Activated CD8-positive, alpha-beta memory T cell treated with anti-CD3 and anti-CD28 coated beads for 36 hours (primary cell): ENCODE results near the gene HLA-DRA. TPM values are rescaled to one million over a fixed set of nuclear protein-coding genes. Genes with fewer than 3 reads are reported as not detected.
"Not testable (repeated sequence)": the region's sequence is repeated elsewhere in the genome, so short reads cannot be mapped to it uniquely, and the experiment has no call there.

Experiments
- CTCF ChIA-PET: fragments of 350-600 bp; sonication (Branson Sonifier 250); formaldehyde crosslinking; loops from one replicate; lab custom pipeline; 2021; ENCODE audit warnings: antibody characterized with exemption; lab: Charles Lee
- POLR2A ChIA-PET: fragments of 350-600 bp; sonication (Branson Sonifier 250); formaldehyde crosslinking; loops from one replicate; lab custom pipeline; 2021; ENCODE audit warnings: antibody characterized with exemption; lab: Charles Lee
- total RNA-seq, 2 experiments: library from RNA; stranded (reverse); gene quantifications; one replicate each; pipeline ENCODE4 v1.2.3, GENCODE V29; 2021

HLA-DRA gene
- total RNA-seq, 2 experiments from 2014 or later, result 12.4 to 12.9 TPM

DNA sequence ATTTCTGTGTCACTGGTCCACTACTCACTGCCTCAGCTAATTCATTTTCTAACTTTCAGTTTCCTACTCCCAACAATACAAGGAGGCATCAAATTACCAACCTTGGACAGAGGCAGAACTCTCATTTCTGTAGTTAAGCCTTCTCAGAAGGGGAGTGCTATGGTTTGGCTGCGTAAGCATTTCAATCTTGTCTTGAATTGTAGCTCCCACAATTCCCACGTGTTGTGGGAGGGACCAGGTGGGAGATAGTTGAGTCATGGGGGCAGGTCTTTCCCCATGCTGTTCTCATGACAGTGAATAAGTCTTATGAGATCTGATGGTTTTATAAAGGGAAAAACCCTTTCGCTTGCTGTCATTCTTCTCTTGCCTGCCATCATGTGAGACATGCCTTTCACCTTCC lies 22.9 kb downstream of the HLA-DRA start:
- POLR2A ChIA-PET, result no interaction called here
- CTCF ChIA-PET, result interaction anchor here (1.0 kb wide), 1 partner anchor 204 kb away, joined by 3 read pairs; the partner anchor contains the start of gene HLA-DQB1

DNA sequence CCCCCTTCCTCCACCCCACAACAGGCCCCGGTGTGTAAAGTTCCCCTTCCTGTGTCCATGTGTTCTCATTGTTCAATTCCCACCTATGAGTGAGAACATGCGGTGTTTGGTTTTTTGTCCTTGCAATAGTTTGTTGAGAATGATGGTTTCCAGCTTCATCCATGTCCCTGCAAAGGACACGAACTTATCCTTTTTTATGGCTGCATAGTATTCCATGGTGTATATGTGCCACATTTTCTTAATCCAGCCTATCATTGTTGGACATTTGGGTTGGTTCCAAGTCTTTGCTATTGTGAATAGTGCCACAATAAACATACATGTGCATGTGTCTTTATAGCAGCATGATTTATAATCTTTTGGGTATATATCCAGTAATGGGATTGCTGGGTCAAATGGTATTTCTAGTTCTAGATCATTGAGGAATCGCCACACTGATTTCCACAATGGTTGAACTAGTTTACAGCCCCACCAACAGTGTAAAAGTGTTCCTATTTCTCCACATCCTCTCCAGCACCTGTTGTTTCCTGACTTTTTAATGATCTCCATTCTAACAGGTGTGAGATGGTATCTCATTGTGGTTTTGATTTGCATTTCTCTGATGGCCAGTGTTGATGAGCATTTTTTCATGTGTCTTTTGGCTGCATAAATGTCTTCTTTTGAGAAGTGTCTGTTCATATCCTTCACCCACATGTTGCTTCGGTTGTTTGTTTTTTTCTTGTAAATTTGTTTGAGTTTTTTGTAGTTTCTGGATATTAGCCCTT lies 28.2 kb downstream of the HLA-DRA start:
- CTCF ChIA-PET, POLR2A ChIA-PET: not testable (repeated sequence)

DNA sequence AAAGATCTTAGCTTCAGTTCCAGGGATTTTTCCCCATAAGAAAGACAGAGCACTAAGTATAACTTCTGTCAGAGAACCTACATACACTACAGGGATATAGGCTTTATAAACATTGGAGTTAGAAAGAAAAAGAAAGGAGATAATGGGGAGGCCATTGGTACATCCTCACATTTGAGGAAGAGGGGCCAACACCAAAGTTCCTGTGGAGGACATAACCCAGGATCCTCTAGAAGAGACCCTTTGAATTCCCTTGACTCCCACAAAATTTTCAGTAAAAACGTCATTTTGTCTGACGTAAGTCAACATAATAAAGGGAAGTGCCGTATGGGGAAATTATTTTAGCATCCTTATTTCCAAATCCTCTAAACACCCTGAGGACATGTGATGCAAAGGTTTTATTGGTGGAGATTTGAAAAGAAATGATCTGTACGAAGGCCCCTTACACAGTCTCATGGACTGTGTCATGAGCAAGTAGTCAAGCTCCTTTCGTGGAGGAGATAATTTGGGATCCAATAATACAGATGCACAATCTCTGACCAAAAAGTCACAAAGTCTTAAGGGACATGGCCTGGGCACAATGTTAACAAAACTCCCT lies 33.2 kb downstream of the HLA-DRA start:
- CTCF ChIA-PET, result interaction anchor here (1.7 kb wide), 1 partner anchor 40 kb away, joined by 3 read pairs; no protein-coding TSS in a partner anchor

DNA sequence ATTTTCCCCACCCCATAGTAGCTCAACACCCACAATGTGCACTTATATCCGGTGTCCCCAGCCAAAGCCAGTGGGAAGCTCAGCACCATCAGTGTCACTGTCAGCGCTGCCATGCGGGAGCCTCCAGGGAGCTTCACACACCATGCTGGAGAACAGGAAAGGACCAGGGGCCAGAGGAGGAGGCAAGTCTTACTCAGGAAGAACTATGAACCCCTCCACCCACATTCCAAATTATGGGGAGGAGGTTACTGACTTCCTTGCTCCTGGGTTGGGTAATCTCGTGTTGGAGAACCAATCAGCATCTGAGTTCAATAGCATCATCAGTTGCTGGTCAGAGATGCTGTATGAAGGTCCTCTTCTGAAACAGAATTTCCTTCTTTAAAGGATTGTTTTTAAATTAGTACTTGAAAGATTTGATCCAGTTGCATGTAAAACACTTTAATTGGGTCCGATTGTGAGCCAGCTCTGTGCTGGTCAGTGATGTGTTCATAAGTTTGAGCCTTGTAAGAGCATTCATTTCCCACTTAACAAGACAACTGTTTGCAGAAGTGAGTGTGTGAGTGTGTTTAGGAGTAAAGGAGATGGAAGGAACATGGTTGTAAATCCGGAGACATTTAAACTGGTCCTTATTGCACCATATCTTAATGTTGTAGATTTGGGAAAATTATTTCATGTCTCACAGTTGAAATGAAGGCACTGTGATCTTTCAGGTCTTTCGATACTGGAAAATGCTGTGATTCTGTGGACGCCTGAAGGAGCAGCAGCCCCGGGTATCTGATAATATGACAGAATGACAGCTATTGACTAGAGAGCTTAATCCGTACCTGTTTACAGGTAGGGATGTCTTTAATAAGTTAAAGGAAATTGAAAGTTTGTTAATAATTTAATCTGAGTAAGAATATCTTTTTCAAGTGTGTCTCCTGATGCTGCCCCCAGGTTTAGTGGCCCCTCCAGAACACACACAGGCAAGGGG lies 34.0 kb downstream of the HLA-DRA start:
- CTCF ChIA-PET, POLR2A ChIA-PET: not testable (repeated sequence)

More for the DNA sequence above, 33.2 kb downstream of the HLA-DRA start:
- POLR2A ChIA-PET, result no interaction called here

DNA sequence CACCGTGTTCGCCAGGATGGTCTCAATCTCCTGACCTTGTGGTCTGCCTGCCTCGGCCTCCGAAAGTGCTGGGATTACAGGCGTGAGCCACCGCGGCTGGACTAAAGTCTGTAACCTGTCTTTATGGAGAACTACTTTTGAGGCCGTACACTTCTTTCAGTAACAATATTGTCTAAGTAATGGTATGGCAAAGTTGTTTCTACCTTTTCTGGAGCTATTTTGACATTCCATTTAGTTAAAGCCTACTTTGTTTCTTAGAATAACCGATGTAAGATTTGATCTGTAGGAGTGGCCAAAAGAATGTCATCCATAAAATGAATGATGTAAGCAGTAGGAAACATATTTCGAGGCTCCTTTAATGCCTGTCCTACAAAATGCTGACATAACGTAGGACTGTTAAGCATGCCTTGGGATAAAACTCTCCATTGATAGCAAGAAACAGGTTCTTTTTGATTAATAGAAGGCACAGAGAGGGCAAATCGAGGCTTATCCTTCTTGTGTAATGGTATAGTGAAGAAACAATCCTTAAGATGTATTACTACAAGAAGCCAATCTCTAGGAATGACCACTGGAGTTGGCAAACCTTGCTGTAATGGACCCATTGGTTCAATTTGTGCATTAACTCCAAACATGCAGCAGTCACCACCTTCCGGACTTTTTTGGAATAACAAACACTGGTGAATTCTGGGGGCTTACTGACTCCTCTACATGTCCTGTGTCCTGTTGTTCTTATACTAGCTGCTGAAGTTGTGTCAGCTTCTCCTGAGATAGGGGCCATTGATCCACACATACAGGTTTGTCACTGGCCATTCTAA lies 35.9 kb downstream of the HLA-DRA start:
- ChIA-PET CTCF (no interaction called here), POLR2A (no interaction called here)

DNA sequence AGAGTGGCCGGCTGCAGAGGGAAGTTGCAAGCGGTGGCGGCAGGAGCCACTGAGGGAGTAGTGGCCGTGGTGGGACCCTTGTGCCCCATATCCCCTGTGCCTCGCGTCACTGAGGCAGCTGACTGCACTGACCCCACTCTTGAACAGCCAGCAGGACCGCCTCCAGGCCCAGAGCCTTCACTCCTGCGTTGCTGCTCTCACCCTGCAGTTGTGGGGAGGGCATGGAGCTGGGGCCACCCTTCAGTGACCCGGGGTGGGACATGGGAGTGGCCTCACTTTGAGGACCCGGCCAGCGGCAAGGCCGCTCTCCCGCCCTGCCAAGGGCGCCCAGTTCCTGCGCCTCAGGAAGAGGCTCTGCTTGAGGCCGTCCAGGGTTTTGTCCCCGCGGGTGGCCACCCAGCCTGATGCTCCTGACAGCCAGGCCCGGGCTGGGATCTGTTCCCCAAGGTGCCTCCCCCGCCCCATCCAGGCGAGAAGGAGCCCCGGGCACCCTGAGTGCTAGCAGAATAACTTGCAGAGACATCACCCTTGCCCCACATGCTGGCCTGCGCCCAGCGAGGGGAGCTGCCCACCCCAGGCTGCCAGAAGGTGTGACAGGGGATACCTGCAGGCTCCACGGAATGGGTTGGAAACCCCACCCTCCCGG lies 44.4 kb downstream of the HLA-DRA start:
- ChIA-PET CTCF (no interaction called here), POLR2A (no interaction called here)

DNA sequence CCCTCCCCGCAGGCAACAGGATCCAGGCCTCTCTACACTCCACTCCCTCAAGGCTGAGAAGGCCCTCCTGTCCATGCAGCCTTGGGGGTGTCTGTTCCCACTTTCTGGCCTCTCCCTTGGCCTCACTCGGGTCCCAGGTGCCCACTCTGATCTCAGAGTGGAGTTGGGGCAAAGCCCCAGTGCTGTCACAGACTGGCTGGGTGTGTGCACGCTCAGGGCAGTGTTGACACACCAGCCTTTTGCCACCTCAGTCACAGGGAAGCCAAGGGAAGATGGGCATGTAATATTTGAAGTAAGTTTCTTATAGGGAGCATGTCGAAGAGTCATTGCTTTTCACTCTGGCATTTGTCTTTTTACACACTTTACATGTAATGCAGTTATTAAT lies 44.9 kb downstream of the HLA-DRA start:
- CTCF ChIA-PET, result no interaction called here
- POLR2A ChIA-PET, result no interaction called here

DNA sequence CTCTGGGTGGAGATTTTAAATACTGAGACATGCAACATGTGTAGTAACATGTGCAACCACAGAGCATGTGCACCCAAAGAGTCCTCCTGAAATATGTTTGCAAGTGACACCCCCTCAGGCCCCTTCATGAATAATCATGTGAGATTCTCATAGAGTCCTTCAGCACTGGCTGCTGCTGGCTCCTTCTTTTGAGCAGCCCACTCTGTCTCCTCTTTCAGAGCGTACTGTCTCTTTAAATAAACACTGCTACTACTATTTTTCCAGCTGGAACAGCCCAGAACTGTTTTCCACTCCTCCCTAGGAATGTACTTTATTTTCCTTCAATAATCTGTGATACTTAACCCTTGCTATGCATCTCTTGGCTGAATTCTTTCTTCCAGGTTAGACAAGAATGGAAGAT lies 48.4 kb downstream of the HLA-DRA start:
- ChIA-PET POLR2A (no interaction called here), CTCF (no interaction called here)

DNA sequence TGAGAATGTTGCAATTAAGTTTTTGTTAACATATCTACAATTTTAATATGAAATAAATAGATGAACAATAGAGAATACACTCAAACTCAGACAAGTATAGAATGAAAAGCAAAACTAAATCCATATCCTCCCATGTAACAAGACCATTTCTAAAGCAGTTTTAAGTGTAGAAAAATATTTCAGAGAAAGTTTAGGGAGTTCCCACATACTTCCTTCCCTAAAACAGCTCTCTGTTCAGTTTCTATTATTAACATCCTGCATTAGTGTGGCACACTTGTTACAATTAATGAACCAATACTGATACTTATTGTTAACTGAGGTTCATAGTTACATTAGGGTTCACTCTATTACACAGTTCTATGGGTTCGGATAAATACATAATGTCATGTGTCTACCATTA lies 52.0 kb downstream of the HLA-DRA start:
- ChIA-PET CTCF (no interaction called here), POLR2A (no interaction called here)

DNA sequence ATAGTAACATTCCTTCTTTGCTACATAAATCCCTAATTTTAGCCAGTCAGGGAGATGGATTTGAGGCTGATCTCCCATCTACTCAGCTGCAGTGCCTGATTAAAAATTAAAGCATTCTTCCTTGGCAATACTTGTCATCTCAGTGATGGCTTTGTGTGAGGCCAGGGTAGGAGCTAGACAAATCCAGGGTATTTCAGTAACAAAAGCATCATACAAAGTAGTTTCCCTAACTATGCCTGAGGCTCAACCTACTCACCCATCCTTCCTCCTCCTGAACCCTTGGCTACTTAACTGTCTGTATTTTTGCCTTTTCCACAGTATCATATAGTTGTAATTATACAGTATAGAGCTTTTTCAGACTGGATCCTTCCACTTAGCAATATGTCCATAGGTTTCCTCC lies 52.7 kb downstream of the HLA-DRA start:
- POLR2A ChIA-PET, result no interaction called here
- CTCF ChIA-PET, result no interaction called here

Other genes with a start within 250 kb of the HLA-DRA start
- gene PBX2, start 249.7 kb upstream of the HLA-DRA start, total RNA-seq, result 10 to 100 TPM; 53.9 to 59.3 TPM
- 10 to 100 TPM; 69.4 to 73.0 TPM for gene GPSM3, start 247.2 kb upstream of the HLA-DRA start, total RNA-seq
- gene NOTCH4, start 215.8 kb upstream of the HLA-DRA start, total RNA-seq, result 1 to 10 TPM; 1.4 to 1.5 TPM
- gene TSBP1, start 68.0 kb upstream of the HLA-DRA start, total RNA-seq, result not detected
- not detected for gene BTNL2, start 32.7 kb upstream of the HLA-DRA start, total RNA-seq
- gene HLA-DRB5, start 90.4 kb downstream of the HLA-DRA start, total RNA-seq, result under 1 TPM in 1 of 2 experiments, not detected in 1; 0.23 TPM
- gene HLA-DRB1, start 150.0 kb downstream of the HLA-DRA start, total RNA-seq, result 10 to 100 TPM; 10.8 to 10.9 TPM
- 1 to 10 TPM; 6.9 to 8.7 TPM for gene HLA-DQA1, start 197.5 kb downstream of the HLA-DRA start, total RNA-seq
- 10 to 100 TPM in 1 of 2 experiments, 1 to 10 TPM in 1; 9.5 to 11.6 TPM for gene HLA-DQB1, start 226.8 kb downstream of the HLA-DRA start, total RNA-seq